HUES6 (cell line): ENCODE data around the gene ALOX15.
"Not testable (repeated sequence)": the region's sequence is repeated elsewhere in the genome, so short reads cannot be mapped to it uniquely, and the experiment has no call there.

Source experiments
- H3K27ac ChIP-seq: 2 replicates; pipeline ENCODE4 v1.7.0; 2013; ENCODE audit warnings: low read depth, mild to moderate bottlenecking, low read length, inconsistent platforms
- H3K27me3 ChIP-seq: 2 replicates; pipeline ENCODE4 v1.6.1; 2013; ENCODE audit warnings: low read length; ENCODE audit not compliant: control insufficient read depth, insufficient read depth
- H3K36me3 ChIP-seq: 2 replicates; pipeline ENCODE4 v1.6.1; 2013; ENCODE audit warnings: low read length; ENCODE audit not compliant: control insufficient read depth, insufficient read depth
- H3K4me1 ChIP-seq: 2 replicates; pipeline ENCODE4 v1.6.1; 2013; ENCODE audit warnings: low read length; ENCODE audit not compliant: control insufficient read depth, insufficient read depth
- H3K4me3 ChIP-seq: 2 replicates; pipeline ENCODE4 v1.5.1; 2013; ENCODE audit warnings: low read depth, low read length
- H3K9ac ChIP-seq: one replicate; pipeline ENCODE4 v1.6.1; 2013; ENCODE audit warnings: mild to moderate bottlenecking, low read length
- H3K9me3 ChIP-seq: 2 replicates; pipeline ENCODE4 v1.6.1; 2013; ENCODE audit warnings: low read depth, low read length; ENCODE audit not compliant: control insufficient read depth, insufficient read depth

ALOX15 gene

GRCh38 chr17:4602041-4602440, 39.4 kb downstream of the ALOX15 start:
- Histone ChIP-seq H3K9ac (no peak overlapping the region), H3K9me3 (no peaks in the 10 kb centered on the region), H3K4me3 (no peak overlapping the region), H3K4me1 (peaks cover 39% of the 10 kb centered on the region), H3K27me3 (no peaks in the 10 kb centered on the region; the same call in 1 of the 2 replicates), H3K36me3 (no peaks in the 10 kb centered on the region), H3K27ac (no peak overlapping the region)

- H3K9me3 ChIP-seq, result no peaks in the 10 kb centered on the region
- H3K36me3 ChIP-seq, result no peaks in the 10 kb centered on the region
- no peak overlapping the region for H3K4me3 ChIP-seq
- H3K4me1 ChIP-seq, result peaks cover 39% of the 10 kb centered on the region
- no peak overlapping the region for H3K27ac ChIP-seq
- no peak overlapping the region for H3K9ac ChIP-seq
- H3K27me3 ChIP-seq, result no peaks in the 10 kb centered on the region; the same call in 1 of the 2 replicates
Measured at GRCh38 chr17:4601326-4601725, 40.2 kb downstream of the ALOX15 start.

- Histone ChIP-seq H3K4me1 (peaks cover 39% of the 10 kb centered on the region), H3K27me3 (no peaks in the 10 kb centered on the region; the same call in 1 of the 2 replicates), H3K27ac (no peak overlapping the region), H3K9me3 (no peaks in the 10 kb centered on the region), H3K9ac (peak overlapping the region; percentile 0), H3K4me3 (peak overlapping the region; percentile 22; the same call in 1 of the 2 replicates), H3K36me3 (no peaks in the 10 kb centered on the region)
Measured at GRCh38 chr17:4600563-4600962, 40.9 kb downstream of the ALOX15 start.

- Histone ChIP-seq H3K9me3 (no peaks in the 10 kb centered on the region), H3K27ac (no peak overlapping the region; the same call in 1 of the 2 replicates), H3K9ac (peak overlapping the region; percentile 0), H3K36me3 (no peaks in the 10 kb centered on the region), H3K4me3 (peak overlapping the region; percentile 22; the same call in 1 of the 2 replicates), H3K4me1 (peaks cover 45% of the 10 kb centered on the region), H3K27me3 (no peaks in the 10 kb centered on the region; the same call in 1 of the 2 replicates)
Measured at GRCh38 chr17:4599505-4600281, 41.8 kb downstream of the ALOX15 start.

DNA sequence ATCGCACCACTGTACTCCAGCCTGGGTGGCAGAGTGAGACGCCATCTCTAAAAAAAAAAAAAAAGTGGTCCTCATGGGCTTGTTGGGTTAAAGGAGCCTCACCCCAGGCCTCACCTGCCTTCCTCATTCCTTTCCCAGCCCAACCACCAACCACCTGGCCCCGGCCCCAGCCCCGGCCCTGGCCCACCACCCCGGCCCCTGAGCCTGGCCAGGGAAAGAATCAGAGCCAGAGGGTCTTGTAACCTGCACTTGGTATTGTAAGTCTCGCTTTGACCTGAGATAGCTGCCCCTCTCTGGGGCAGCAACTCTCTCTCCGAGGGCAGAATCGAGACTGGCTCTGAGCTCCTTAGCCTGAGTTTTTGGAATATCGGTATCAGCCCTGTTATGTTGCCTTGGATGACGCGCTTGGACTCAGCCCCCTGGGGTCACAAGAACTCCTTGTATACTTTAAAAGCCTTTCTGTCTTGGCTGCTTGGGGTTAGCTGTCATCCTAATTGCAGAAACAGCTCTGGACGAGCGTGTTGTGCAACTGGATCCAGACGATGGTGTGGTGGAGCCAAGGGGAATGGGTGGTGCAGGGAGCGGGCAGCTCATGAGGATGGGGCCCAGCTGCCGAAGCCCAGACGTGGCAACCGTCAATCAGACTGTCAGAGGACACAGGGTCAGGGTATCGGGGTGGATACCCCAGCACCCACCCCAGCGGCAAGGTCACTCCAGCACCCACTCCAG, 42.5 kb downstream of the ALOX15 start:
- peaks cover 40% of the 10 kb centered on the region for H3K4me1 ChIP-seq
- no peaks in the 10 kb centered on the region; the same call in 1 of the 2 replicates for H3K27me3 ChIP-seq
- H3K9ac ChIP-seq, result no peak overlapping the region
- no peaks in the 10 kb centered on the region for H3K9me3 ChIP-seq
- no peak overlapping the region for H3K4me3 ChIP-seq
- no peaks in the 10 kb centered on the region for H3K36me3 ChIP-seq
- no peak overlapping the region for H3K27ac ChIP-seq

DNA sequence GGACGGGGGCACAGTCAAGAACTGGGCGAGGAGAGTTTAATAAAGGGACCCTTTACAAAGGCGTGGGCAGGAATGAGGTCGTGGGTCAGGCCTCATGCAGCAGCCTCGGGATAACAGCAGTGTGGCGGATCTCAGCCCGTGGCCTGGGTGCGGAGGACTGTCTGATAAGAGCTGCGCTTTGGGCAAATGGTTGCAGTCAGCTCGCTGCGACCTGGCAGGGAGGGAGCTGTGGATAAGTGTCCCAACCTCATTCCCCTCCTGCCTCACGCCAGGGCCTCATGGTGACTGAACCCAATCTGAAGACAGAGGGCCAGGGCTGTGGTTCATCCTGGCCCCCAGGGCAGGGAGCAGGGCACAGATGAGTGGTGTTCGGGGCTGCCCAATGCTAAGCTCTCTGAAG, 43.5 kb downstream of the ALOX15 start:
- Histone ChIP-seq H3K27ac (no peak overlapping the region), H3K4me3 (no peak overlapping the region), H3K4me1 (peaks cover 40% of the 10 kb centered on the region), H3K36me3 (no peaks in the 10 kb centered on the region), H3K9me3 (no peaks in the 10 kb centered on the region), H3K9ac (no peak overlapping the region), H3K27me3 (no peaks in the 10 kb centered on the region; the same call in 1 of the 2 replicates)

DNA sequence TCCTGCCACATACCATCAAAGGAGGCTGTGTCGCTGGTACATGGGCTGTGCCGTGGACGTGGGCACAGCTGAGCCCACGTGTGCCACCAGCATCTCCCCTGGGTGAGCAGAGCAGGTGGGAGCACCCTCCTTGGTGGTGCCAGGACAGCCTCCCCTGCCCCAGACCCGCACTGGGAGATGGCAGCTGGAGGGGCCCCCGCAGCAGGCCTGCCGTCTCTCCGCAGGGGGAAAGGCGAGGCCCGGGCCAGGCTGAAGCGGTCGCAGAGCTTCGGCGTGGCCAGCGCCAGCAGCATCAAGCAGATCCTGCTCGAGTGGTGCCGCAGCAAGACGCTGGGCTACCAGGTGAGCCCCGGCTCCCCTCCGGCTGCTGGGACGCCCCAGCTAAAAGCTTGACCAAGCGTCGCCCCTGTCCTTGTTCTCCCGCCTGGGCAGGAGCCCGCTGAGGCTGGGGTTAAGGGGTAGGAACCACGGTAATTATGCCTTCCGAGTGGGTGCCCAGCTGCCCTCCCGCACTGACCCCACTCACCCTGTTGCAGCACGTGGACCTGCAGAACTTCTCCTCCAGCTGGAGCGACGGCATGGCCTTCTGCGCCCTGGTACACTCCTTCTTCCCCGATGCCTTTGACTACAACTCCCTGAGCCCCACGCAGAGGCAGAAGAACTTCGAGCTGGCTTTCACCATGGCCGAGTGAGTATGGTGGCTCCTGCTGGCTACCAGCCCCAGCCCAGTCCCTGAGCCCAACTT, 44.7 kb downstream of the ALOX15 start:
- Histone ChIP-seq H3K4me3 (no peak overlapping the region), H3K27me3 (no peaks in the 10 kb centered on the region; the same call in 1 of the 2 replicates), H3K9me3 (no peaks in the 10 kb centered on the region), H3K4me1 (peaks cover 41% of the 10 kb centered on the region), H3K9ac (no peak overlapping the region), H3K36me3 (no peaks in the 10 kb centered on the region), H3K27ac (no peak overlapping the region)

DNA sequence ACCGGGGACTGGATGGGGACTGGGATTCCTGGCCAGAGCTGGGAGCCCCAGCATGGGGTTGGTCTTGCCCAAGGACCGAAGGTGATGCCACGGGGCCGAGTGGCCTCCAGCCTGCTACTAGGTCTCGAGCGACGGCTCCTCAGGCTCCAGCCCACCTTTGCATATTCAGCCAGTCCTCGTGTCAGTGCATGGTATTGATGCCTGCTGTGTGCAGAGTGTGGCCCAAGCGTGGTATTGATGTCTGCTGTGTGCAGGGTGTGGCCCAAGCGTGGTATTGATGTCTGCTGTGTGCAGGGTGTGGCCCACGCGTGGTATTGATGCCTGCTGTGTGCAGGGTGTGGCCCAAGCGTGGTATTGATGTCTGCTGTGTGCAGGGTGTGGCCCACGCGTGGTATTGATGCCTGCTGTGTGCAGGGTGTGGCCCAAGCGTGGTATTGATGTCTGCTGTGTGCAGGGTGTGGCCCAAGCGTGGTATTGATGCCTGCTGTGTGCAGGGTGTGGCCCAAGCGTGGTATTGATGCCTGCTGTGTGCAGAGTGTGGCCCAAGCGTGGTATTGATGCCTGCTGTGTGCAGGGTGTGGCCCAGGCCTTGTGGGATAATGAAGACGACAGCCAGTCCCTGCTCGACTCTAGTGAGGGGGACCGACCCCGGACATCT, 45.7 kb downstream of the ALOX15 start:
- not testable (repeated sequence) for H3K36me3 ChIP-seq, H3K9me3 ChIP-seq, H3K27me3 ChIP-seq, H3K4me3 ChIP-seq, H3K27ac ChIP-seq, H3K9ac ChIP-seq
- peaks cover 40% of the 10 kb centered on the region for H3K4me1 ChIP-seq

GRCh38 chr17:4594931-4595684, 46.4 kb downstream of the ALOX15 start:
- Histone ChIP-seq H3K36me3 (no peaks in the 10 kb centered on the region), H3K9me3 (no peaks in the 10 kb centered on the region), H3K27ac (no peak overlapping the region), H3K27me3 (peaks cover 6% of the 10 kb centered on the region; the same call in 1 of the 2 replicates), H3K4me1 (peaks cover 33% of the 10 kb centered on the region), H3K4me3 (no peak overlapping the region), H3K9ac (no peak overlapping the region)

- no peak overlapping the region for H3K4me3 ChIP-seq
- no peaks in the 10 kb centered on the region for H3K36me3 ChIP-seq
- no peaks in the 10 kb centered on the region for H3K9me3 ChIP-seq
- H3K9ac ChIP-seq, result no peak overlapping the region
- peaks cover 26% of the 10 kb centered on the region for H3K4me1 ChIP-seq
- peaks cover 6% of the 10 kb centered on the region; the same call in 1 of the 2 replicates for H3K27me3 ChIP-seq
- no peak overlapping the region for H3K27ac ChIP-seq
Measured at GRCh38 chr17:4594406-4594805, 47.1 kb downstream of the ALOX15 start.
